ENCODE data around the gene G0S2. TPM values are rescaled to one million over a fixed set of nuclear protein-coding genes. Genes with fewer than 3 reads are reported as not detected.

G0S2 gene
- total RNA-seq = 1,000 to 10,000 TPM in 1 of 4 donors, 100 to 1,000 TPM in 2, 10 to 100 TPM in 1; 60.8 to 1,224 (median 333) TPM

DNA sequence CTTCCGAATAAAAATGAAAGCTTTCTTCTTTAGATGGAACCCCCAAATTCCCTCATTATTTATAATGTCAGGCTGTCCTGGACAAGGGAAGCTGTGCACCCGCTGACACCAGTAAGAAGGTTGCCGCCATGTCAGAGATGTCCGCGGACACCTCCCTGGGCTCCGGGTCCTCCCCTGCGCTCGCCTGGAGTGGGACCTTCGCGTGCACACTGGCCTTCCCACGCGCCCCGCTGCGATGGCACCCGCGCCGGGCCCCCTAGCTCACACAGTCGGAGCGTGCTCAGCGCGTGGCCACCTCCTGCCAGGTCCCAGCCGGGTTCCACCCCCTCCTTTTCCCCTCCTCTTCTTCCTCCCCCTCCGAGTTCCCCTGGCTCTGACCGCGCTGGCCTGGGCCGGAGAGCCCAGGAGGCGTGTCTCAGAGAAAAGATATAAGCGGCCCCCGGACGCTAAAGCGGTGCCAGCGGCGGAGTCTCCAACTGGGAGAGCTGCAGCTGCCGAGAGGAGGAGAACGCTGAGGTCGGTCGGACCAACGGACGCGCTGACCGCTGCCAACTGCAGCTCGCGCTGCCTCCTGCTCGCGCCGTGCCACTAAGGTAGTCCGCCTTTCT lies at the start of gene G0S2:
G0S2 (plus strand) TSS at position 456 of the 608 bp plus-strand sequence. CDS start 273 bp downstream, outside the sequence.
- H3K4me1 ChIP-seq = peaks cover 0 to 33% (median 7%) of the 10 kb centered on the region in 4 donors
- 4 to 6% methylated on average over 34 to 42 of the region's 47 CpGs for WGBS, 2 donors
- H3K9me3 ChIP-seq = peaks cover 0 to 3% (median 0%) of the 10 kb centered on the region in 4 donors
- no peak for TF ChIP-seq CTCF (IDR thresholded peaks at IDR 0.05)
- TF ChIP-seq EP300 (IDR thresholded peaks at IDR 0.05) = peak in 1 of 2 donors; percentile 10
- no peak for TF ChIP-seq POLR2A (IDR thresholded peaks at IDR 0.05)
- H3K27ac ChIP-seq = peak within 1 kb of the TSS in 1 of 4 donors; percentile 53
- peak within 1 kb of the TSS; percentile 24 to 53 (median 34) for H3K4me3 ChIP-seq
- DNase-seq (ENCODE audit: low spot score in 2 of 2) = peak in 1 of 2 donors; percentile 12
- H3K27me3 ChIP-seq = peaks cover 0 to 12% of the 10 kb centered on the region in 2 donors
- no peaks in the 10 kb centered on the region for H3K36me3 ChIP-seq

DNA sequence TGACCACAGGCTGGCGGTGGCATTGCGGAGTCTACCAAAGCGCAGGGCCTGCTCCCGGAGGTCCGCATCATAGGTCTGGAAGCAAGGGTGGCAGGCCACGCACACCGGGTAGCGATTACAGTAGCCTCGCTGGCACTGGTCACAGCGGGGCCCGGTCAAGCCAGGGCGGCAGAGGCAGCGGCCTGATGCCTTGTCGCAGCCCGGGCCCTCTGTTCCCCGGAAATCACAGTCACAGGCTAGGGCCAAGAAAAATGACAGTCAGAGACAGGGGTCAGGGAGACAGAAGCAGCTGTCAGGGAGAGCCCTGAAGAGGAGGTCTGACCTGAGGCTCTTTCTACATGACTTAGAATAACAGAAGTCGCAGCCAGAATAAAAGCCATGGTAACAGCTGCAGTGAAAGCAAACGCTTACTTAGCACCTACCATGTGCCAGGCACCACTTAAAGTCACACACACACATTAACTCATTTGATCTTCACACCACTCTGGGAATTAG lies 49.4 kb upstream of the G0S2 start:
- no peaks in the 10 kb centered on the region for H3K9me3 ChIP-seq
- H3K27ac ChIP-seq = no peak overlapping the region
- WGBS, 2 donors = 67 to 79% methylated on average over 13 to 18 of the region's 18 CpGs
- DNase-seq (ENCODE audit: low spot score in 2 of 2) = no peak
- TF ChIP-seq EP300 (IDR thresholded peaks at IDR 0.05) (no peak), CTCF (IDR thresholded peaks at IDR 0.05) (no peak), POLR2A (IDR thresholded peaks at IDR 0.05) (no peak)
- H3K27me3 ChIP-seq = no peaks in the 10 kb centered on the region
- peaks cover 0 to 22% (median 2%) of the 10 kb centered on the region in 4 donors for H3K4me1 ChIP-seq
- H3K36me3 ChIP-seq = no peaks in the 10 kb centered on the region
- no peak overlapping the region for H3K4me3 ChIP-seq

GRCh38 chr1:209626346-209627026 lies 48.7 kb upstream of the G0S2 start:
- H3K4me3 ChIP-seq = no peak overlapping the region
- H3K27me3 ChIP-seq = no peaks in the 10 kb centered on the region
- no peaks in the 10 kb centered on the region for H3K36me3 ChIP-seq
- no peaks in the 10 kb centered on the region for H3K9me3 ChIP-seq
- TF ChIP-seq CTCF (IDR thresholded peaks at IDR 0.05) = no peak
- TF ChIP-seq POLR2A (IDR thresholded peaks at IDR 0.05) = no peak
- TF ChIP-seq EP300 (IDR thresholded peaks at IDR 0.05) = no peak
- H3K4me1 ChIP-seq = peaks cover 0 to 22% (median 2%) of the 10 kb centered on the region in 4 donors
- 90 to 92% methylated on average over 14 to 19 of the region's 19 CpGs for WGBS, 2 donors
- no peak overlapping the region for H3K27ac ChIP-seq
- no peak for DNase-seq (ENCODE audit: low spot score in 2 of 2)

DNA sequence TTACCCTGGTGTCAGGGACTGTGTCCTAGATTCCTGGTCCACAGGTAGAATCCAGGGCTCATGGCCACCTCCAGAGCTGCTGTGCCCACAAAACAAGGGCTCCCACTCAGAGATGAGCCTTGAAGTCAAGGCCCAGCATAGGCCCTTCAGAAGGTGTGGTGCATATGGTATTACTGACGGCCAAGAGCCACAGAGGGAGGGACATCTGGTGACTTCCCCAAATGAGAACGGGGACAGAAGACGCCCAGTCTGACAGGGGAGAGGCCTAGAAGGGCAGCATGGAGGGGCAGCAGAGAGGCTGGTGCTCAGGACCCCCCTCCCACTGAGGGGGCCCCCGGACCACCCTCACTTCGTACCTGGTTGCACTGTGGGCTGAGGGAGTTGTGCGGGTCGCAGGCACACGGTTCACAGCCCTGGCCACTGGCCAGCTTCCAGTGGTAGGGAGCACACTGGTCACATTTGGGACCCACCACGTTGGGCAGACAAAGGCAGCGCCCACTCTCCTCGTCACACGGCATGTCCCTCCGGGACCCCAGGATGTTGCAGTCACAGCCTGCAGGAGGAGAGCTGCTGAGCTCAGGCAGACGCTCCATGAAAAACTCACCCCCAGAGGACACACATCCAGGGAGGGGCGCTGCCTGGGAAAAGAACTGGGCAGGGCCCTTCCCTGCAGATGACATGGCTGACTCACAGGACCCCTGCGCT lies 48.0 kb upstream of the G0S2 start:
- no peaks in the 10 kb centered on the region for H3K9me3 ChIP-seq
- no peak overlapping the region for H3K4me3 ChIP-seq
- no peaks in the 10 kb centered on the region for H3K27me3 ChIP-seq
- H3K36me3 ChIP-seq = no peaks in the 10 kb centered on the region
- H3K27ac ChIP-seq = no peak overlapping the region
- WGBS, 2 donors = 52 to 53% methylated on average over 9 to 13 of the region's 16 CpGs
- DNase-seq (ENCODE audit: low spot score in 2 of 2) = no peak
- peaks cover 0 to 22% (median 2%) of the 10 kb centered on the region in 4 donors for H3K4me1 ChIP-seq
- TF ChIP-seq EP300 (IDR thresholded peaks at IDR 0.05) (no peak), POLR2A (IDR thresholded peaks at IDR 0.05) (no peak), CTCF (IDR thresholded peaks at IDR 0.05) (no peak)
